Measurements from ENCODE around the gene MPG.
A peak's percentile ranks its signal among the peaks of the same experiment; 100 is the strongest.
"Not testable (repeated sequence)": the region's sequence is repeated elsewhere in the genome, so short reads cannot be mapped to it uniquely, and the experiment has no call there.

MPG gene

GRCh38 chr16:77807-78443, at the start of gene MPG:
Gene MPG, plus strand, starts transcription at chr16:78225. Its CDS starts 85 bp downstream, at chr16:78310.
- peak; percentile 99 for DNase-seq (ENCODE audit: low spot score)

GRCh38 chr16:30627-31026, 47.4 kb upstream of the MPG start:
- not testable (repeated sequence) for DNase-seq (ENCODE audit: low spot score)

GRCh38 chr16:33154-33876, 44.7 kb upstream of the MPG start:
- not testable (repeated sequence) for DNase-seq (ENCODE audit: low spot score)

GRCh38 chr16:33877-34647, 44.0 kb upstream of the MPG start:
- DNase-seq (ENCODE audit: low spot score), result no peak

GRCh38 chr16:34648-34987, 43.4 kb upstream of the MPG start:
- DNase-seq (ENCODE audit: low spot score), result no peak

- DNase-seq (ENCODE audit: low spot score), result no peak
These were observed 42.9 kb upstream of the MPG start for GRCh38 chr16:35011-35677.

GRCh38 chr16:35678-36305, 42.2 kb upstream of the MPG start:
- no peak for DNase-seq (ENCODE audit: low spot score)

GRCh38 chr16:36336-36984, 41.6 kb upstream of the MPG start:
- no peak for DNase-seq (ENCODE audit: low spot score)

- DNase-seq (ENCODE audit: low spot score), result no peak
These were observed 40.5 kb upstream of the MPG start for GRCh38 chr16:37511-37910.

- not testable (repeated sequence) for DNase-seq (ENCODE audit: low spot score)
These were observed 39.8 kb upstream of the MPG start for GRCh38 chr16:38206-38605.

GRCh38 chr16:38941-39892, 38.8 kb upstream of the MPG start:
- no peak for DNase-seq (ENCODE audit: low spot score)

GRCh38 chr16:41439-42068, 36.5 kb upstream of the MPG start:
- DNase-seq (ENCODE audit: low spot score), result no peak

- no peak for DNase-seq (ENCODE audit: low spot score)
These were observed 36.0 kb upstream of the MPG start for GRCh38 chr16:42069-42457.

- DNase-seq (ENCODE audit: low spot score), result no peak
These were observed 35.3 kb upstream of the MPG start for GRCh38 chr16:42691-43090.

GRCh38 chr16:43294-43693, 34.7 kb upstream of the MPG start:
- no peak for DNase-seq (ENCODE audit: low spot score)

- DNase-seq (ENCODE audit: low spot score), result no peak
These were observed 33.4 kb upstream of the MPG start for GRCh38 chr16:44655-45054.

GRCh38 chr16:45454-45853, 32.6 kb upstream of the MPG start:
- DNase-seq (ENCODE audit: low spot score), result no peak

GRCh38 chr16:46510-46909, 31.5 kb upstream of the MPG start:
- not testable (repeated sequence) for DNase-seq (ENCODE audit: low spot score)

GRCh38 chr16:47234-47633, 30.8 kb upstream of the MPG start:
- no peak for DNase-seq (ENCODE audit: low spot score)
